SU-DHL-6 (cell line): ENCODE results near the gene WWOX.

ENCODE experiments used
- H2AFZ ChIP-seq: fragments of 200-600 bp; sonication (generic); 2 replicates; pipeline ENCODE4 v1.6.1; 2014; ENCODE audit warnings: low read depth, mild to moderate bottlenecking, moderate library complexity, mixed read lengths, antibody characterized with exemption, low read length; ENCODE audit not compliant: severe bottlenecking
- H3F3A ChIP-seq: fragments of 200-600 bp; shearing (Covaris generic); 2 replicates; pipeline ENCODE4 v1.6.0; 2016; ENCODE audit warnings: antibody characterized with exemption, mild to moderate bottlenecking; ENCODE audit not compliant: insufficient read depth
- H3K27ac ChIP-seq: fragments of 200-600 bp; sonication (generic); 2 replicates; pipeline ENCODE4 v1.5.1; 2016; ENCODE audit warnings: low read depth, mild to moderate bottlenecking, low read length, moderate library complexity, mixed read lengths
- H3K27me3 ChIP-seq: fragments of 200-600 bp; sonication (generic), shearing (Covaris generic); 2 replicates; pipeline ENCODE4 v1.6.0; 2014; ENCODE audit warnings: mild to moderate bottlenecking, low read length
- H3K36me3 ChIP-seq: fragments of 200-600 bp; sonication (generic); 2 replicates; pipeline ENCODE4 v1.6.1; 2014; ENCODE audit warnings: mild to moderate bottlenecking, low read length, mixed read lengths
- H3K4me2 ChIP-seq: fragments of 300-600, 200-600 bp; shearing (Covaris generic), sonication (generic); 2 replicates; pipeline ENCODE4 v1.6.0; 2014; ENCODE audit warnings: low read length, low read depth, mild to moderate bottlenecking; ENCODE audit not compliant: poor library complexity, severe bottlenecking
- H3K4me3 ChIP-seq: fragments of 200-600 bp; sonication (generic); 2 replicates; pipeline ENCODE4 v1.5.1; 2014; ENCODE audit warnings: antibody characterized with exemption, low read length, mild to moderate bottlenecking, mixed read lengths; ENCODE audit not compliant: insufficient read depth, poor library complexity, severe bottlenecking
- H3K79me2 ChIP-seq: fragments of 200-600 bp; sonication (generic); 2 replicates; pipeline ENCODE4 v1.6.1; 2014; ENCODE audit warnings: mild to moderate bottlenecking, low read length, moderate library complexity; ENCODE audit not compliant: insufficient read depth
- H3K9ac ChIP-seq: fragments of 200-600 bp; sonication (generic); 2 replicates; pipeline ENCODE4 v1.7.0; 2014; ENCODE audit warnings: mild to moderate bottlenecking, low read length
- H3K9me2 ChIP-seq: fragments of 200-600 bp; sonication (generic); replicated peaks from 2 replicates; pipeline ENCODE4 v1.6.1; 2014; ENCODE audit warnings: low read length; ENCODE audit not compliant: insufficient read depth
- H3K9me3 ChIP-seq: fragments of 200-600 bp; sonication (generic); 2 replicates; pipeline ENCODE4 v1.6.1; 2014; ENCODE audit warnings: low read length, mixed read lengths; ENCODE audit not compliant: insufficient read depth
- H4K20me1 ChIP-seq: fragments of 200-600 bp; sonication (generic); 2 replicates; pipeline ENCODE4 v1.6.1; 2014; ENCODE audit warnings: low read depth, mild to moderate bottlenecking, antibody characterized with exemption, low read length, moderate library complexity, mixed read lengths
- CTCF ChIP-seq: fragments of 200-600 bp; sonication (generic); IDR thresholded peaks from one replicate; pipeline ENCODE4 v1.5.1; 2017; ENCODE audit warnings: antibody characterized with exemption, mild to moderate bottlenecking, low read length, moderate library complexity; ENCODE audit not compliant: insufficient read depth, poor library complexity, severe bottlenecking
- EZH2phosphoT487 ChIP-seq: fragments of 200-600 bp; sonication (generic), shearing (Covaris generic); conservative IDR thresholded peaks from 2 replicates; pipeline ENCODE4 v1.6.1; 2018; ENCODE audit warnings: mild to moderate bottlenecking, antibody characterized with exemption, low read length, moderate library complexity, mixed read lengths

WWOX gene

GRCh38 chr16:78443542-78444364 is 344.3 kb downstream of the WWOX start:
- Histone ChIP-seq H3K27me3 (no peaks in the 10 kb centered on the region), H4K20me1 (no peaks in the 10 kb centered on the region), H3K9me3 (no peaks in the 10 kb centered on the region), H3K9ac (no peak overlapping the region), H3F3A (no peaks in the 10 kb centered on the region), H3K27ac (no peak overlapping the region), H3K36me3 (no peaks in the 10 kb centered on the region), H3K79me2 (no peaks in the 10 kb centered on the region), H3K4me3 (no peak overlapping the region), H3K4me2 (no peak overlapping the region), H3K9me2 (no peaks in the 10 kb centered on the region), H2AFZ (no peak overlapping the region)
- TF ChIP-seq EZH2phosphoT487 (no peak), CTCF (no peak)

DNA sequence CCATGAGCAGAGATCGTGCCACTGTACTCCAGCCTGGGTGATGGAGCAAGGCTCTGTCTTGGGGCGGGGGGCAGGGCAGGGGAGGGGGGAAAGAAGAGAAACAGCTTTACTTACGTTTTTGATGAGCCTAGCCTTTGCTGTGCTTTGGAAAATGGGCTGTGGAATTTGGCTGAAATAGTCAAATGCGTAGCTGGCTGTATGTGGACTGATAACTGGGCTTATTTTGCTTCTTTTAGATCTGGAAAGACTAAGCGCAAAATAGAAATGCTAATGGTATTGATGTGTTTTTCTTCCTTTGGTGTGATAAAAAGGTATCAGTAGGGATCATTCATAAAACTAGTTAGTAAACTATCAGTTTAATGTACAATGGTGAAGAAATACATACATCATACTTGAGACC is 346.4 kb downstream of the WWOX start:
- Histone ChIP-seq H3K79me2 (no peaks in the 10 kb centered on the region), H3K9ac (no peak overlapping the region), H2AFZ (no peak overlapping the region), H3F3A (no peaks in the 10 kb centered on the region), H3K36me3 (no peaks in the 10 kb centered on the region), H3K9me2 (no peaks in the 10 kb centered on the region), H3K4me2 (no peak overlapping the region), H3K27ac (no peak overlapping the region), H3K9me3 (no peaks in the 10 kb centered on the region), H3K27me3 (no peaks in the 10 kb centered on the region), H4K20me1 (no peaks in the 10 kb centered on the region), H3K4me3 (no peak overlapping the region)
- no peak for TF ChIP-seq EZH2phosphoT487
- no peak for TF ChIP-seq CTCF

- no peak overlapping the region for H2AFZ ChIP-seq
- H3K79me2 ChIP-seq, result no peaks in the 10 kb centered on the region
- H3K9me2 ChIP-seq, result no peaks in the 10 kb centered on the region
- no peaks in the 10 kb centered on the region for H3K27me3 ChIP-seq
- no peaks in the 10 kb centered on the region for H3F3A ChIP-seq
- no peak for TF ChIP-seq CTCF
- no peak for TF ChIP-seq EZH2phosphoT487
- H3K9ac ChIP-seq, result no peak overlapping the region
- H3K36me3 ChIP-seq, result no peaks in the 10 kb centered on the region
- no peaks in the 10 kb centered on the region for H3K9me3 ChIP-seq
- no peak overlapping the region for H3K4me2 ChIP-seq
- no peak overlapping the region for H3K4me3 ChIP-seq
- no peaks in the 10 kb centered on the region for H4K20me1 ChIP-seq
- no peak overlapping the region for H3K27ac ChIP-seq
These were observed 347.0 kb downstream of the WWOX start for GRCh38 chr16:78446486-78446885.
